ENCODE results near the gene WWOX. TPM values are rescaled to one million over a fixed set of nuclear protein-coding genes. Genes with fewer than 3 reads are reported as not detected.

The WWOX gene
- polyA plus RNA-seq, 1 donor from 2014 or later: 25.6 TPM

- Histone ChIP-seq H3K27ac (ENCODE audit: low read length) (no peak overlapping the region), H3K4me2 (ENCODE audit: low read length) (no peak overlapping the region), H2AFZ (ENCODE audit: low read depth, low read length) (no peak overlapping the region), H3K79me2 (replicated peaks; ENCODE audit: insufficient read depth, low read length) (no peaks in the 10 kb centered on the region), H3K4me3 (ENCODE audit: low read length) (no peak overlapping the region), H3K27me3 (ENCODE audit: insufficient read depth, low read depth, low read length) (no peaks in the 10 kb centered on the region), H3K9me3 (ENCODE audit: low read length) (no peaks in the 10 kb centered on the region), H3F3A (ENCODE audit: insufficient read depth, low read length, poor library complexity, severe bottlenecking) (no peaks in the 10 kb centered on the region), H3K9me2 (ENCODE audit: insufficient read depth, low read length) (no peaks in the 10 kb centered on the region), H3K36me3 (ENCODE audit: insufficient read depth, low read length) (no peaks in the 10 kb centered on the region), H3K9ac (ENCODE audit: low read length) (no peak overlapping the region), H4K20me1 (ENCODE audit: insufficient read depth) (no peaks in the 10 kb centered on the region)
- TF ChIP-seq TAF1 (IDR thresholded peaks at IDR 0.05; ENCODE audit: low read depth): no peak
- TF ChIP-seq REST (IDR thresholded peaks at IDR 0.05; ENCODE audit: borderline replicate concordance): no peak
- TF ChIP-seq EZH2 (IDR thresholded peaks at IDR 0.05; ENCODE audit: borderline replicate concordance, insufficient read depth, low read length, poor library complexity, severe bottlenecking): no peak
- TF ChIP-seq MXI1 (conservative IDR thresholded peaks at IDR 0.05; ENCODE audit: poor library complexity, severe bottlenecking): no peak
- no peak for TF ChIP-seq EP300 (conservative IDR thresholded peaks at IDR 0.05; ENCODE audit: poor library complexity, severe bottlenecking)
- no peak for TF ChIP-seq CTCF (IDR thresholded peaks at IDR 0.05; ENCODE audit: poor library complexity, severe bottlenecking)
- TF ChIP-seq RAD21 (conservative IDR thresholded peaks at IDR 0.05): no peak
- TF ChIP-seq POLR2AphosphoS5 (IDR thresholded peaks at IDR 0.05): no peak
- TF ChIP-seq SMC3 (conservative IDR thresholded peaks at IDR 0.05; ENCODE audit: poor library complexity): no peak
These were observed 577.8 kb downstream of the WWOX start for GRCh38 chr16:78677181-78677731.

- Histone ChIP-seq H3K4me3 (ENCODE audit: low read length) (no peak overlapping the region), H2AFZ (ENCODE audit: low read depth, low read length) (no peak overlapping the region), H3K4me2 (ENCODE audit: low read length) (no peak overlapping the region), H3K27ac (ENCODE audit: low read length) (no peak overlapping the region), H3K9me3 (ENCODE audit: low read length) (no peaks in the 10 kb centered on the region), H3K36me3 (ENCODE audit: insufficient read depth, low read length) (no peaks in the 10 kb centered on the region), H3F3A (ENCODE audit: insufficient read depth, low read length, poor library complexity, severe bottlenecking) (no peaks in the 10 kb centered on the region), H3K9ac (ENCODE audit: low read length) (no peak overlapping the region), H3K79me2 (replicated peaks; ENCODE audit: insufficient read depth, low read length) (no peaks in the 10 kb centered on the region), H4K20me1 (ENCODE audit: insufficient read depth) (no peaks in the 10 kb centered on the region), H3K27me3 (ENCODE audit: insufficient read depth, low read depth, low read length) (no peaks in the 10 kb centered on the region), H3K9me2 (ENCODE audit: insufficient read depth, low read length) (no peaks in the 10 kb centered on the region)
- TF ChIP-seq RAD21 (conservative IDR thresholded peaks at IDR 0.05): no peak
- TF ChIP-seq POLR2AphosphoS5 (IDR thresholded peaks at IDR 0.05): no peak
- TF ChIP-seq EP300 (conservative IDR thresholded peaks at IDR 0.05; ENCODE audit: poor library complexity, severe bottlenecking): no peak
- no peak for TF ChIP-seq SMC3 (conservative IDR thresholded peaks at IDR 0.05; ENCODE audit: poor library complexity)
- no peak for TF ChIP-seq EZH2 (IDR thresholded peaks at IDR 0.05; ENCODE audit: borderline replicate concordance, insufficient read depth, low read length, poor library complexity, severe bottlenecking)
- TF ChIP-seq CTCF (IDR thresholded peaks at IDR 0.05; ENCODE audit: poor library complexity, severe bottlenecking): no peak
- no peak for TF ChIP-seq REST (IDR thresholded peaks at IDR 0.05; ENCODE audit: borderline replicate concordance)
- no peak for TF ChIP-seq TAF1 (IDR thresholded peaks at IDR 0.05; ENCODE audit: low read depth)
- no peak for TF ChIP-seq MXI1 (conservative IDR thresholded peaks at IDR 0.05; ENCODE audit: poor library complexity, severe bottlenecking)
These were observed 580.1 kb downstream of the WWOX start for GRCh38 chr16:78679546-78679945.

Measured in neural cell (in vitro differentiated cells).